GM12873 (cell line): ENCODE results near the gene DTX3.
A peak's percentile ranks its signal among the peaks of the same experiment; 100 is the strongest.

Experiments used
- TF ChIP-seq, protein P1 (sequence below): IDR thresholded peaks from 2 replicates; pipeline ENCODE4 v1.5.1; 2012; ENCODE audit warnings: low read depth, mild to moderate bottlenecking, moderate library complexity, low read length, control low read depth; ENCODE audit not compliant: insufficient read depth; ENCODE audit errors: missing control alignments

The DTX3 gene

DNA sequence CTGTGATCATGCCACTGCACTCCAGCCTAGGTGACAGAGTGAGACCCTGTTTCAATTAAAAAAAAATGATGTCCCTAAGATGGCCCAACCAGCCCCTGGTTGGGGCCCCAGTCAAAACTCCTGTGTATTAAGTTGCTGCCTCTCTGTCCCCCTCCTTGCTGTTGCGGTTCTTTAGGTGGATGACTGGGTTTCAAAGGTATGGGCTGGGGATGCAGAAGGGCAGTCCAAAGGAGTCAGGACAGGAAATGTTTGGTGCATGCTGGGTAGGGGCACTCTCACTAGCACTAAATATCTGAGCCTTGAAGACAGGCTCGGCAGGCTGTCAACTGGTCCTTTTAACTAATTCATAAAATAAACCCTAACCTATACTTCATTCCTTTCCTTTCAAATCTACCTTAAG lies 25.6 kb upstream of the DTX3 start:
- TF ChIP-seq, protein P1, sequence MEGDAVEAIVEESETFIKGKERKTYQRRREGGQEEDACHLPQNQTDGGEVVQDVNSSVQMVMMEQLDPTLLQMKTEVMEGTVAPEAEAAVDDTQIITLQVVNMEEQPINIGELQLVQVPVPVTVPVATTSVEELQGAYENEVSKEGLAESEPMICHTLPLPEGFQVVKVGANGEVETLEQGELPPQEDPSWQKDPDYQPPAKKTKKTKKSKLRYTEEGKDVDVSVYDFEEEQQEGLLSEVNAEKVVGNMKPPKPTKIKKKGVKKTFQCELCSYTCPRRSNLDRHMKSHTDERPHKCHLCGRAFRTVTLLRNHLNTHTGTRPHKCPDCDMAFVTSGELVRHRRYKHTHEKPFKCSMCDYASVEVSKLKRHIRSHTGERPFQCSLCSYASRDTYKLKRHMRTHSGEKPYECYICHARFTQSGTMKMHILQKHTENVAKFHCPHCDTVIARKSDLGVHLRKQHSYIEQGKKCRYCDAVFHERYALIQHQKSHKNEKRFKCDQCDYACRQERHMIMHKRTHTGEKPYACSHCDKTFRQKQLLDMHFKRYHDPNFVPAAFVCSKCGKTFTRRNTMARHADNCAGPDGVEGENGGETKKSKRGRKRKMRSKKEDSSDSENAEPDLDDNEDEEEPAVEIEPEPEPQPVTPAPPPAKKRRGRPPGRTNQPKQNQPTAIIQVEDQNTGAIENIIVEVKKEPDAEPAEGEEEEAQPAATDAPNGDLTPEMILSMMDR: no peak

DNA sequence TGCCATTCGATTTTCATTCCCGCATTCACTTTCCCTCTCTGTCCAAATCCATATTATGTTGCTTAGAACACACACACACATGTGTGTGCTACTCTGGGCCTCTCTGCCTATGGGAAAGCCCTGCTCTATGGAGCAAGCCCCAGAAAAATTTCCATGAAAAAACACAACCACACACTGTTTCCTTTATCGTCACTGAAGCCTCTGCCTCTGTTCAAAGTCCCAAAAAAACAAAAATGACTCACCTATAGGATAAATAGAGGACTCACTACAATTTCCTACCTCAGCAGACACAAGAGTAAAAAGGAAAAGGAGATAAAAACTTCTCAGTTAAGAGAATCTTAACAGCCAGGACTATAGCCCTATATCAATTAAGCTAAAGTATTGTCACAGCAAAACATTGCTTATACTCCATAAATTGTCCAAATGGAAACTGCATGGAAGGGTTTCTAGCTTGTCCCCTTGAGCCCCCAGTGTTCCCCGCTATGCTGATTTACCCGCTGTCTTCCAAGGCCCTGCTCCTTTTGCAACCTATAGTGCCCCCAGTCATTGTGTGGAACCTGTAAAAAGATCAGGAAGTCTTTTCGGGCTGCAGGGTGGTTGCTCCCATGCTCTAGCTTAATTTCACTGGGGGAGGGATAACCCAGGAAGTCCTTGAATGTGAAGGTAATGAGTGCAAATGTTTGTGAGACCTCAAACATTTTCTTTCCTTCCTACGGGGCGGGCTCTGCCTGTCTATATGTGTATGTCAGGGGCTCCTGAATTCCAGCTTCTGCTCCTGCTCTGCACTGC lies 24.8 kb upstream of the DTX3 start:
- TF ChIP-seq, protein P1: no peak

DNA sequence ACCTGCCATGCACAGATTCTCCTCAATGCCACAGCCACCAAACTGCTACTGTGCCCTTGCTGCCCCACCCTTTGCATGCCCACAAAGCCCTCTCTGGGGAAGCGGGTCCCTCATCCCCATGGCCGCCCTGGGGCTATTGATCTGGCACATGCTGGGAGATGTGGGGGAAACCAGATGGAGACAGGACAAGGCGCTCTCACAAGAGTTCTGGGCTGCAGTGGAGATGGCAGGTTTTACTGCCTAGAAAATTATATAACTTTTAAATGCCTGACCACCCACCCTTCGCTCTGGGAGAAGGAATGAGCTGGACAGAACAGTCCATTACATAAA lies 24.2 kb upstream of the DTX3 start:
- TF ChIP-seq, protein P1: no peak

DNA sequence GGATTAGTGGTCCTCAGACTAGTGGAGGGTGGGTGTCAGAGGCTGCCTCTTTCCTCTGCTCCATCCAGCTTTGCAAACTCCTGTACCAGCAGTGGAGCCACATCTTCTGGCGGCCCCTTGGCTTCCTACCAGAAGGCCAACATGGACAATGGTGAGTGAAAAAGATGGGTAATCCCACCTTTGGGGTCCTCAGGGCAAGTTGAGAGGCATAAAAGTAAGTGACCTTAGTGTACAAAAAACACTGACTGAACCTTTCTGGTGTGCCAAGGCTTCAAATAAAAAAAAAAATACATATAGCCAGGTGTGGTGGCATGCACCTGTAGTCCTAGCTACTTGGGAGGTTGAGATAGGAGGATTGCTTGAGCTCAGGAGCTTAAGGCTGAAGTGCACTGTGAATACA lies 22.8 kb upstream of the DTX3 start:
- TF ChIP-seq, protein P1: no peak

DNA sequence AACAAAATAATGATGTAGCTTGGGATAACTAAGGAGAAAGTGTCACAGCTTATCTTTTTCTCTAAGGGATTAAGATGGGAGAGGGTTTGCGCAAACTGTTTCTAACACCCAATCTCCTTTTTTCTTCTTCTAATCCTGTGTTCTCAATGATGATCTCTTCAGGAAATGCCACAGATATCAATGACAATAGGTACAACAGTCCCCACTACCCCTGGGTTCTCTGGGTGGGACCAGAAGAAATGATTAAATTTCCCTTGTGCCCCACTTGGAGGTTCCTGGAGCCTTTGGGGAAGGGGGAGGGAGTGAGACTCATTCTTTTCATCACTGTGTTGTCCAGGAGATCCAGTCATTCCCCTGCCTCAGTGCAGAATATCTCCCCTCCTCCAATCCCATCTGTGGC lies 22.2 kb upstream of the DTX3 start:
- TF ChIP-seq, protein P1: no peak

DNA sequence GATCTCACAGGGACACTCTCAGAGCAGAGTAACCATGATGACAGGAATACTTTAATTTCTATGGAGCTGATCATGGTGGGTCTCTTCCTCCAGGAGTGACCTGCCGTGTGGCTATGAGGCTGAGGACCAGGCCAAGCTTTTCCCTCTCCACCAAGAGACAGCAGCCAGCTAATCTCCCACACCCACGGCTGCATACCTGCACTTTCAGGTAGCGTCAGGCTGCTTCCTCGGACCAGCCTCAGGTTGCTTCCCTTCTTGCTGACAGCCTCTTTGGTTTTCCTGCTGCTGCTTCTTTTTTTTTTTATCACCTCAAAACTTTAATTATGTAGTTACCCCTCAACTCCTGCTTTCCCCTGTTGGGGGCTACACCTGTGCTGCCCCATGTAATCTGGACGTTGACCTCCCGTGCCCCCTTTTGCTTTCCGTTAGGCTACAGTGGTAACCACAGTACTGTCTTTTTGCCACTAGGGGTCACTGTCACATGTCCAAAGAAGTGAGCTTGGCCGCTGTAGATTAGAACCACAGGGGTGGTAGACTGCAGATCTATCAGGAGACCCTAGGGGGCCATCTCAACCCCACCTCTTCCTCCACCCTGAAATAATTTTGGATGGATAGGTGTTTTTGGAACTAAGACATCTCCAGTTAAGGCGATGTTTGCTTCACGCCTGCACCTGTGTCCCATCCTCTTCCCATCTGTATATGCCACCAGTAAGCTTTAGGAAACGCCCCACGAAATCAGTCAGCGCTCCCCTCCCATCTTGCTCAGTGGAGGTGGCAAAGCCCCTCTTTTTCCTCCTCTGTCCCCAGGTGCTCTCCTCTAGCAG lies 21.4 kb upstream of the DTX3 start:
- TF ChIP-seq, protein P1: peak; percentile 93

DNA sequence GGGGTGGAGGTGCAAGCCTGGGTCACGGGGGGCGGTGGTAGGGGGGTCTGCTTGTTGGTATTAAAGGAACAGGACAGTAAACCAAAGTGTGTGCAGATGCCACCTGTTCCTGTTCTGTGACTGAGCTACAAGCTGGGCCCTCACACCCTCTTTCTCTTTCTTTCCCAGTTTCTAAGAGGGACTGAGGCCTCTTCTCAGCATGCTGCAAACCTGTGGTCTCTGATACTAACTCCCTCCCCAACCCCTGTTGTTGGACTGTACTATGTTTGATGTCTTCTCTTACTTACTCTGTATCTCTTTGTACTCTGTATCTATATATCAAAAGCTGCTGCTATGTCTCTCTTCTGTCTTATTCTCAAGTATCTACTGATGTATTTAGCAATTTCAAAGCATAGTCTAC lies 20.6 kb upstream of the DTX3 start:
- TF ChIP-seq, protein P1: no peak
